HG02588 (cell line): ENCODE data around the gene CHML.

Experiments
- ATAC-seq: cut with Tn5 transposase; IDR thresholded peaks from one replicate; pipeline ENCODE4 v1.9.1; 2021; ENCODE audit warnings: mild to moderate bottlenecking, moderate library complexity; ENCODE audit not compliant: unreplicated experiment

The CHML gene

GRCh38 chr1:241592273-241592958, 47.8 kb downstream of the CHML start:
- ATAC-seq, result peak; percentile 78

GRCh38 chr1:241591736-241592135, 48.4 kb downstream of the CHML start:
- no peak for ATAC-seq

DNA sequence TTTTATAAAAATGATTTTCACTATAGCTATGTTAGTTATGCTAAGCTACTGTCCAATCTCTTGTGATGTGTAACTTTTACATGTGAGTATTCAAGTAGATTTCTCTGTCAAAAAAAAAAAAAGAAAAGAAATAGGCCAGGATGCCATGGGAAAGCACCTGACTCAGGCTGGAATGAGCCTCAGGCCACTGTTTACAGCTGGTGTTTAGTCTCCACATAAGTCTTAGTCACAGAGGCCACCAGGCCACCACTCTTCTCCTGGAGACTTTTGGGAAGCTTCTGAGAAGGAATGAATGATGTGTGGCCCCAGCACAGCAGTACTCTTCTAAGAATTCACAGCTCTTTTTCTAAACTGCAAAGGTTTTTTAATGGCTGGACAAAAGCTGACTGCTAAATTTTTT, 48.9 kb downstream of the CHML start:
- ATAC-seq, result no peak

GRCh38 chr1:241590719-241591118, 49.5 kb downstream of the CHML start:
- no peak for ATAC-seq
